H1 (cell line): ENCODE measurements around the gene CRADD.

Experiments
- EZH2 ChIP-seq: fragments of 200-600 bp; sonication (generic); IDR thresholded peaks from 2 replicates; pipeline ENCODE4 v1.7.1; 2012; ENCODE audit warnings: low read depth, mild to moderate bottlenecking, moderate library complexity, low read length, inconsistent platforms; ENCODE audit not compliant: severe bottlenecking
- POLR2A ChIP-seq, 2 experiments: IDR thresholded peaks; 1 replicate in 1 of 2; 2 replicates in 1 of 2; pipeline ENCODE4 v1.6.1; 2011; ENCODE audit warnings: low read depth in 2 of 2, low read length in 2 of 2, mild to moderate bottlenecking in 2 of 2; ENCODE audit errors: control extremely low read depth in 1 of 2
- RFX5 ChIP-seq: IDR thresholded peaks from 2 replicates; pipeline ENCODE4 v1.6.1; 2011; ENCODE audit warnings: low read depth, low read length, improper control_type of control experiment, borderline replicate concordance
- SP1 ChIP-seq: IDR thresholded peaks from 2 replicates; pipeline ENCODE4 v1.6.1; 2011; ENCODE audit warnings: low read depth, low read length
- TAF1 ChIP-seq: IDR thresholded peaks from 2 replicates; pipeline ENCODE4 v1.6.1; 2011; ENCODE audit warnings: mild to moderate bottlenecking, low read depth, low read length
- TBP ChIP-seq: IDR thresholded peaks from 2 replicates; pipeline ENCODE4 v1.6.1; 2011; ENCODE audit warnings: low read depth, low read length, improper control_type of control experiment
- TF ChIP-seq, protein P1 (sequence below), 3 experiments: IDR thresholded peaks; 1 replicate in 2 of 3; 2 replicates in 1 of 3; pipeline versions ENCODE4 v1.5.1 to v1.6.1; 2011; ENCODE audit warnings: low read length in 3 of 3, mild to moderate bottlenecking in 3 of 3, inconsistent platforms in 2 of 3, low read depth in 1 of 3, moderate library complexity in 1 of 3; ENCODE audit not compliant: insufficient read depth in 1 of 3; ENCODE audit errors: control extremely low read depth in 1 of 3

DNA sequence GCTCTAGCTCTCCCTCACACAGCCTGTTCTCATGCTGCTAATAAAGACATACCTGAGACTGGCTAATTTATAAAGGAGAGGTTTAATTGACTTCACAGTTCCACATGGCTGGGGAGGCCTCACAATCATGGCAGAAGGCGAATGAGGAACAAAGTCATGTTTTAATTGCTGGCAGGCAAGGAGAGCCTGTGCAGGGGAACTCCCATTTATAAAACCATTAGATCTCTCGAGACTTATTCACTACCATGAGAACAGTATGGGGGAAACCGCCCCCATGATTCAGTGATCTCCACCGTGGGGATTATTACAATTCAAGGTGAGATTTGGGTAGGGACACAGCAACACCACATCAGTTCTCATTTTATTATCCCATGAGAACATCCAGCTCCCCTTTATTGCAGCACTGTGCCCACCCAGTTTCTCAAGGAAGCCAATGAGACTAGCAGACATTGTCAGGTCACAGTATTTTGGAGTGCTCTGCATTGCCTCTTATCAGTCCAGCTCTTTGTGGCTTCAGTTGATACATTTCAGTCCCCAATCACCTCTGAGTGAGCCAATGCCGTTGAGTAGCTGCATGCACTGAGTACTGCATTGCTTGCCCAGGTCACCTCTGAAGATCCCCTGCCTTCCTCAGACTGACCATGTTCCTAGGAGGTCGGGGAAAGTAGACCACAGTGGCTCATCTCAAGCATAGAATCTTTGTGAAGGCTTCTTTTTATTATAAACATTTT is 131.2 kb downstream of the CRADD start:
- TF ChIP-seq, protein P1, sequence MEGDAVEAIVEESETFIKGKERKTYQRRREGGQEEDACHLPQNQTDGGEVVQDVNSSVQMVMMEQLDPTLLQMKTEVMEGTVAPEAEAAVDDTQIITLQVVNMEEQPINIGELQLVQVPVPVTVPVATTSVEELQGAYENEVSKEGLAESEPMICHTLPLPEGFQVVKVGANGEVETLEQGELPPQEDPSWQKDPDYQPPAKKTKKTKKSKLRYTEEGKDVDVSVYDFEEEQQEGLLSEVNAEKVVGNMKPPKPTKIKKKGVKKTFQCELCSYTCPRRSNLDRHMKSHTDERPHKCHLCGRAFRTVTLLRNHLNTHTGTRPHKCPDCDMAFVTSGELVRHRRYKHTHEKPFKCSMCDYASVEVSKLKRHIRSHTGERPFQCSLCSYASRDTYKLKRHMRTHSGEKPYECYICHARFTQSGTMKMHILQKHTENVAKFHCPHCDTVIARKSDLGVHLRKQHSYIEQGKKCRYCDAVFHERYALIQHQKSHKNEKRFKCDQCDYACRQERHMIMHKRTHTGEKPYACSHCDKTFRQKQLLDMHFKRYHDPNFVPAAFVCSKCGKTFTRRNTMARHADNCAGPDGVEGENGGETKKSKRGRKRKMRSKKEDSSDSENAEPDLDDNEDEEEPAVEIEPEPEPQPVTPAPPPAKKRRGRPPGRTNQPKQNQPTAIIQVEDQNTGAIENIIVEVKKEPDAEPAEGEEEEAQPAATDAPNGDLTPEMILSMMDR (IDR thresholded peaks at IDR 0.05; ENCODE audit: control extremely low read depth in 1 of 3, insufficient read depth in 1 of 3, low read depth in 1 of 3, low read length in 3 of 3), result no peak
- TF ChIP-seq SP1 (no peak), RFX5 (no peak), EZH2 (no peak), TAF1 (no peak), TBP (no peak), POLR2A (IDR thresholded peaks at IDR 0.05; ENCODE audit: control extremely low read depth in 1 of 2, low read depth in 2 of 2, low read length in 2 of 2) (no peak)
